ENCODE data around the gene APOL3. TPM values are rescaled to one million over a fixed set of nuclear protein-coding genes. Genes with fewer than 3 reads are reported as not detected.

The APOL3 gene
- total RNA-seq, 1 experiment from 2014 or later = not detected

DNA sequence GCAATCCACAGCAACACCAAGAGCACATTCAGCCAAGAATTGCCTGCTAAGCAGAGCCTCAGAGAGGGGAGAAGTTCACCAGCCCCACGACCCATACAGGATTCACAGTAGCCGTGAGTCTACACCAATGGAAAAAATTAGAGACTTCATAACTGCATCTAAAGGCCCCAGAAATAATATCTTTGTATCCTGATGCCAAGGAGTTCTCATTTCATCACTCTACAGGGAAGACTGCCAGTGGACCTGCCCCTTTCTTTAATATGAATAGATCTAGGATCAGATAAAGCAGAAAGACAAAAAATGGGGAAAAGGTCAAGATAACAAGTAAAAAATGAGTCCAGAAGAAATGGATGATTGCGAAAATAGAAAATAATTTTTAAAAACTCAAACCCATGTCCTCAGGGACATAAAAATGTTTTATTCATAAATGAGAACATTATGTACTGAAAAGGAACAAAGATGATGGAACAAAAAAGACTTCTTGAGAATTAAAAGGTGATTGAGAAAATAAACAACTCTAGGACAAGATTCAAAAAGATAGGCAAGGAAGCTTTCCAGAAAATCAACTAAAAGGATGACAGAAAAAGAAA lies 9.5 kb downstream of the APOL3 start:
- Histone ChIP-seq H3K4me3 (ENCODE audit: low read length) (no peak overlapping the region), H3K4me2 (ENCODE audit: low read length) (no peak overlapping the region), H3K36me3 (ENCODE audit: low read depth, low read length) (no peaks in the 10 kb centered on the region), H3K4me1 (ENCODE audit: insufficient read depth, low read length) (no peaks in the 10 kb centered on the region), H3K9me3 (ENCODE audit: low read length) (no peaks in the 10 kb centered on the region), H3F3A (ENCODE audit: low read length, unreplicated experiment) (no peaks in the 10 kb centered on the region), H3K9ac (ENCODE audit: low read length) (no peak overlapping the region), H2AFZ (ENCODE audit: low read length) (no peak overlapping the region), H3K27me3 (ENCODE audit: low read length) (no peaks in the 10 kb centered on the region), H4K20me1 (ENCODE audit: low read length) (no peaks in the 10 kb centered on the region), H3K9me2 (replicated peaks; ENCODE audit: low read length) (no peaks in the 10 kb centered on the region), H3K79me2 (ENCODE audit: low read length) (no peaks in the 10 kb centered on the region), H3K27ac (ENCODE audit: low read length) (no peak overlapping the region)
- TF ChIP-seq EZH2phosphoT487 (IDR thresholded peaks at IDR 0.05; ENCODE audit: borderline replicate concordance, low read length) (no peak), EZH2 (IDR thresholded peaks at IDR 0.05; ENCODE audit: low read length, unreplicated experiment) (no peak)
- TF ChIP-seq, protein P1, sequence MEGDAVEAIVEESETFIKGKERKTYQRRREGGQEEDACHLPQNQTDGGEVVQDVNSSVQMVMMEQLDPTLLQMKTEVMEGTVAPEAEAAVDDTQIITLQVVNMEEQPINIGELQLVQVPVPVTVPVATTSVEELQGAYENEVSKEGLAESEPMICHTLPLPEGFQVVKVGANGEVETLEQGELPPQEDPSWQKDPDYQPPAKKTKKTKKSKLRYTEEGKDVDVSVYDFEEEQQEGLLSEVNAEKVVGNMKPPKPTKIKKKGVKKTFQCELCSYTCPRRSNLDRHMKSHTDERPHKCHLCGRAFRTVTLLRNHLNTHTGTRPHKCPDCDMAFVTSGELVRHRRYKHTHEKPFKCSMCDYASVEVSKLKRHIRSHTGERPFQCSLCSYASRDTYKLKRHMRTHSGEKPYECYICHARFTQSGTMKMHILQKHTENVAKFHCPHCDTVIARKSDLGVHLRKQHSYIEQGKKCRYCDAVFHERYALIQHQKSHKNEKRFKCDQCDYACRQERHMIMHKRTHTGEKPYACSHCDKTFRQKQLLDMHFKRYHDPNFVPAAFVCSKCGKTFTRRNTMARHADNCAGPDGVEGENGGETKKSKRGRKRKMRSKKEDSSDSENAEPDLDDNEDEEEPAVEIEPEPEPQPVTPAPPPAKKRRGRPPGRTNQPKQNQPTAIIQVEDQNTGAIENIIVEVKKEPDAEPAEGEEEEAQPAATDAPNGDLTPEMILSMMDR (conservative IDR thresholded peaks at IDR 0.05; ENCODE audit: low read depth, low read length) = no peak
- ATAC-seq = no peak
- ChIA-PET POLR2A (ENCODE audit: unreplicated experiment) (interaction anchor here (0.6 kb wide), 2 partner anchors 15 to 178 kb away, joined by 3 to 6 read pairs; no protein-coding TSS in a partner anchor), CTCF (no interaction called here)
- intact Hi-C loops (cut with micrococcal nuclease) = loop anchor here (5.0 kb wide), 1 partner anchor 71 kb away; no protein-coding TSS in a partner anchor
- DNase-seq = no peak
- BruUV-seq (replicated peaks) = no TSS peak

DNA sequence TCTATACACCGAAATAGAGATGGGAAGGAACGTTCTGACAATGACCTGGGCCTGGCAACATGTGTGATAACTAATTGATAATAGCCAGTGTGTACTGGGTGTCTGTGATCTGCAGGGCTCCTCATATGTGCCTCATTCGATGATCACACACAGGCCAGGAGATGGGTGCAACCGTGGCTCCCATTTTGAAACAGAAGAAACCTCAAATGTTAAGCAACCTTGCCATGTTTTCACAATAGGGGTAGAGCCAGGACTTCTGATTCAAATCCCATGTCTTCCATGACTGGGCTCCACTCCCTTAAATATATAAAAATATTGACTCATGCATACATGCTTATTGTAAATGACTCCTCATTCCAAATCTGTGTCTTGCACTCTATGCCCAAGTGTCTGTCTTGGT lies 11.1 kb downstream of the APOL3 start:
- Histone ChIP-seq H3F3A (ENCODE audit: low read length, unreplicated experiment) (no peaks in the 10 kb centered on the region), H3K36me3 (ENCODE audit: low read depth, low read length) (no peaks in the 10 kb centered on the region), H3K79me2 (ENCODE audit: low read length) (no peaks in the 10 kb centered on the region), H4K20me1 (ENCODE audit: low read length) (no peaks in the 10 kb centered on the region), H3K9me2 (replicated peaks; ENCODE audit: low read length) (no peaks in the 10 kb centered on the region), H2AFZ (ENCODE audit: low read length) (no peak overlapping the region), H3K27me3 (ENCODE audit: low read length) (no peaks in the 10 kb centered on the region), H3K4me2 (ENCODE audit: low read length) (no peak overlapping the region), H3K4me1 (ENCODE audit: insufficient read depth, low read length) (no peaks in the 10 kb centered on the region), H3K9ac (ENCODE audit: low read length) (no peak overlapping the region), H3K27ac (ENCODE audit: low read length) (no peak overlapping the region), H3K9me3 (ENCODE audit: low read length) (no peaks in the 10 kb centered on the region), H3K4me3 (ENCODE audit: low read length) (no peak overlapping the region)
- ChIA-PET CTCF (no interaction called here), POLR2A (ENCODE audit: unreplicated experiment) (no interaction called here)
- intact Hi-C loops (cut with micrococcal nuclease) = no loop called here
- ATAC-seq (no peak), DNase-seq (no peak)
- BruUV-seq (replicated peaks) = no TSS peak
- TF ChIP-seq EZH2phosphoT487 (IDR thresholded peaks at IDR 0.05; ENCODE audit: borderline replicate concordance, low read length) (no peak), EZH2 (IDR thresholded peaks at IDR 0.05; ENCODE audit: low read length, unreplicated experiment) (no peak)
- TF ChIP-seq, protein P1 (conservative IDR thresholded peaks at IDR 0.05; ENCODE audit: low read depth, low read length) = no peak

DNA sequence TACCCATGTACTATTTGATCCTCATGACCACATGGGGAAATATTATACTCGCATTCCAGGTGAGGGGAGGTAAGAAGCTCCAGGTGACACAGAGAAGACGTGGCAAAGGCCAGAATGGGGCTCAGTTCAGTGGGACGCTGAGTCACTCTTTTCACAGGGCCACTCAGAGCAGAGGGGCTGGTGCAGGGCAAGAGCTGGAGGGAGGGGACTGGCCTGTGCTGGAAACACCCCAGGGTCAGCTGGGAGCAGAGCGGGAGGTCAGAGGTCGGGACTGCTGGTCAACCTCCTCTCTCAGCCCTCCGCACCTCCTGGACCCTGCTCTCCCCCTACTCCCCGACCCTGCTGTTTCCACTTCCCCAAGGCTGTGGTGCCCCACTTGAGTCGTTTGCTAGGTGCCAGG lies 12.1 kb downstream of the APOL3 start:
- H3K9ac ChIP-seq (ENCODE audit: low read length) = no peak overlapping the region
- no peaks in the 10 kb centered on the region for H3F3A ChIP-seq (ENCODE audit: low read length, unreplicated experiment)
- H3K27ac ChIP-seq (ENCODE audit: low read length) = no peak overlapping the region
- H4K20me1 ChIP-seq (ENCODE audit: low read length) = no peaks in the 10 kb centered on the region
- no peak overlapping the region for H3K4me2 ChIP-seq (ENCODE audit: low read length)
- no peak overlapping the region for H3K4me3 ChIP-seq (ENCODE audit: low read length)
- no TSS peak for BruUV-seq (replicated peaks)
- intact Hi-C loops (cut with micrococcal nuclease) = no loop called here
- H2AFZ ChIP-seq (ENCODE audit: low read length) = no peak overlapping the region
- ChIA-PET CTCF (no interaction called here), POLR2A (ENCODE audit: unreplicated experiment) (no interaction called here)
- H3K9me2 ChIP-seq (replicated peaks; ENCODE audit: low read length) = no peaks in the 10 kb centered on the region
- no peak for ATAC-seq
- no peaks in the 10 kb centered on the region for H3K36me3 ChIP-seq (ENCODE audit: low read depth, low read length)
- no peaks in the 10 kb centered on the region for H3K27me3 ChIP-seq (ENCODE audit: low read length)
- DNase-seq = no peak
- no peaks in the 10 kb centered on the region for H3K9me3 ChIP-seq (ENCODE audit: low read length)
- no peaks in the 10 kb centered on the region for H3K79me2 ChIP-seq (ENCODE audit: low read length)
- TF ChIP-seq EZH2phosphoT487 (IDR thresholded peaks at IDR 0.05; ENCODE audit: borderline replicate concordance, low read length) = no peak
- TF ChIP-seq, protein P1 (conservative IDR thresholded peaks at IDR 0.05; ENCODE audit: low read depth, low read length) = no peak
- TF ChIP-seq EZH2 (IDR thresholded peaks at IDR 0.05; ENCODE audit: low read length, unreplicated experiment) = no peak
- H3K4me1 ChIP-seq (ENCODE audit: insufficient read depth, low read length) = no peaks in the 10 kb centered on the region
